SK-MEL-5 (cell line): ENCODE results near the gene SHPK. TPM values are rescaled to one million over a fixed set of nuclear protein-coding genes. Genes with fewer than 3 reads are reported as not detected.

ENCODE experiments used
- DNase-seq: peaks from one replicate; pipeline ENCODE4 v3.0.0-alpha.2; 2016; ENCODE audit warnings: low read depth, low spot score
- in situ Hi-C: cut with HindIII; loops from 2 replicates; pipeline ENCODE4 v1.10.0; 2016; ENCODE audit warnings: low sequenced_read_pairs, high pct_unique_total_duplicates, low pct_unique_long_range_greater_than_20kb
- total RNA-seq: library from RNA; depleted of rRNA; stranded (reverse); fragments of >200 nt; shearing (Covaris generic); gene quantifications from 2 replicates; pipeline ENCODE4 v1.2.3, GENCODE V29; 2014

SHPK gene
- total RNA-seq, 1 experiment from 2014 or later, result 21.8 TPM

- no peak for DNase-seq
- in situ Hi-C loops, result no loop called here
These were observed 29.8 kb upstream of the SHPK start for GRCh38 chr17:3665834-3666233.

GRCh38 chr17:3663102-3664011 is 27.3 kb upstream of the SHPK start:
- in situ Hi-C loops, result no loop called here
- DNase-seq, result no peak

- in situ Hi-C loops, result no loop called here
- no peak for DNase-seq
These were observed 24.4 kb upstream of the SHPK start for GRCh38 chr17:3660311-3660891.

- peak; percentile 53 for DNase-seq
- in situ Hi-C loops, result no loop called here
These were observed 23.6 kb upstream of the SHPK start for GRCh38 chr17:3659541-3660111.

GRCh38 chr17:3658784-3659449 is 22.9 kb upstream of the SHPK start:
- in situ Hi-C loops, result no loop called here
- no peak for DNase-seq

GRCh38 chr17:3657874-3658783 is 22.1 kb upstream of the SHPK start:
- in situ Hi-C loops, result no loop called here
- no peak for DNase-seq

- DNase-seq, result no peak
- in situ Hi-C loops, result no loop called here
These were observed 21.5 kb upstream of the SHPK start for GRCh38 chr17:3657588-3657869.

GRCh38 chr17:3656755-3657587 is 20.9 kb upstream of the SHPK start:
- in situ Hi-C loops, result no loop called here

GRCh38 chr17:3656353-3656752 is 20.3 kb upstream of the SHPK start:
- DNase-seq, result no peak
- in situ Hi-C loops, result no loop called here

More at GRCh38 chr17:3656755-3657587, 20.9 kb upstream of the SHPK start:
- DNase-seq, result no peak

- no peak for DNase-seq
These were observed 19.7 kb upstream of the SHPK start for GRCh38 chr17:3655766-3656165.

GRCh38 chr17:3647769-3648555 is 11.9 kb upstream of the SHPK start:
- in situ Hi-C loops, result no loop called here
- DNase-seq, result peak; percentile 63

More at GRCh38 chr17:3655766-3656165, 19.7 kb upstream of the SHPK start:
- in situ Hi-C loops, result no loop called here

GRCh38 chr17:3647251-3647650 is 11.2 kb upstream of the SHPK start:
- in situ Hi-C loops, result no loop called here
- no peak for DNase-seq

GRCh38 chr17:3645310-3645709 is 9.3 kb upstream of the SHPK start:
- no peak for DNase-seq
- in situ Hi-C loops, result no loop called here

GRCh38 chr17:3643889-3644349 is 7.9 kb upstream of the SHPK start:
- in situ Hi-C loops, result no loop called here
- DNase-seq, result no peak

- in situ Hi-C loops, result no loop called here
These were observed 5.9 kb upstream of the SHPK start for GRCh38 chr17:3641717-3642486.

More at GRCh38 chr17:3641717-3642486, 5.9 kb upstream of the SHPK start:
- no peak for DNase-seq
